ENCODE results near the gene TLR9. TPM values are rescaled to one million over a fixed set of nuclear protein-coding genes. Genes with fewer than 3 reads are reported as not detected.
A peak's percentile ranks its signal among the peaks of the same experiment; 100 is the strongest.

TLR9 gene
- total and polyA plus RNA-seq, 9 of the 15 experiments (the other 6 are each of a cell fraction or from before 2014, with no cell fraction given), result not detected

DNA sequence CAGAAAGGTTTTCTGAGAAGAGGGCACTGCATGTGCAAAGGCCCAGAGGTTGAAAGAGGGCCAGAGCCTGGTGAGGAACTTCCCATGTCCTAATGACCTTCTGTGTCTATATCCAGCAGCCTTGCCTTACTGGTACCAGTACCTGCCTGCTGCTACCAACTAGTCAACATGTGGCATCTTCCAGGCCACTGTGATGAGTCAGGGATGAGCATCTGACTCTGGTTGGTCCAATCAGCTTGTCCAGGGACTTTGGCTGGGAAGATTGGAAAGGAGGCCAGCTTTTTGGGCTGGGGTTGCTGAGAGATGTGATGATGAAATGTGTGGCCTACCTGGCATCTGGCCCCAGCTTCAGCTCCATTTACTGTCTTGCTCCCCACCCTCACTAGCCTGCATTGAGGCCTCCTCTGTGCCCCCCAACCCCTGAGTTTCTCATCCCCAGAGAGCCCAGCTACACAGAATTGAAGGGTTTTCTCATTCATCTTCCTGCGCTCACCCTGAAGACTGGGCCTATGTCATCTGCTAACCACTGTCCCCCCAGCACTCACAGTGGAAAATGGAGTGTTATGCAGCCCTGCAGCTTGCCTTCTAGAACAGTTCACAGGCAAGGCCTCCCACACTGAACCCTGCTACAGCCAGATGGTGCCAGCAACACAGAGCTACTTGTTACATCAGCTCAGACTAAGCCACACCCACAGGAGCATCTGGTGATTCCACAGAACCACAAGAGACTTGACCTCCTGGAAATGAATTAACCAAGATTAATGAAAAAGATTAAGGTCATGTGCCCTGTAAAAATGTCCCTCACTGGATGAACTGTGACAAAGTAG, 14.8 kb upstream of the TLR9 start (continued):
- TF ChIP-seq, protein P1, sequence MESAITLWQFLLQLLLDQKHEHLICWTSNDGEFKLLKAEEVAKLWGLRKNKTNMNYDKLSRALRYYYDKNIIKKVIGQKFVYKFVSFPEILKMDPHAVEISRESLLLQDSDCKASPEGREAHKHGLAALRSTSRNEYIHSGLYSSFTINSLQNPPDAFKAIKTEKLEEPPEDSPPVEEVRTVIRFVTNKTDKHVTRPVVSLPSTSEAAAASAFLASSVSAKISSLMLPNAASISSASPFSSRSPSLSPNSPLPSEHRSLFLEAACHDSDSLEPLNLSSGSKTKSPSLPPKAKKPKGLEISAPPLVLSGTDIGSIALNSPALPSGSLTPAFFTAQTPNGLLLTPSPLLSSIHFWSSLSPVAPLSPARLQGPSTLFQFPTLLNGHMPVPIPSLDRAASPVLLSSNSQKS (CRISPR knock-in tag; IDR thresholded peaks at IDR 0.05), result no peak
- 0 out of 2 replicates have a peak, but pooled peaks have one; percentile 15 for TF ChIP-seq ETV5 (CRISPR knock-in tag; IDR thresholded peaks at IDR 0.05; ENCODE audit: low read depth)
- TF ChIP-seq ZBTB17 (CRISPR knock-in tag; IDR thresholded peaks at IDR 0.05), result no peak
- TF ChIP-seq, protein P2, sequence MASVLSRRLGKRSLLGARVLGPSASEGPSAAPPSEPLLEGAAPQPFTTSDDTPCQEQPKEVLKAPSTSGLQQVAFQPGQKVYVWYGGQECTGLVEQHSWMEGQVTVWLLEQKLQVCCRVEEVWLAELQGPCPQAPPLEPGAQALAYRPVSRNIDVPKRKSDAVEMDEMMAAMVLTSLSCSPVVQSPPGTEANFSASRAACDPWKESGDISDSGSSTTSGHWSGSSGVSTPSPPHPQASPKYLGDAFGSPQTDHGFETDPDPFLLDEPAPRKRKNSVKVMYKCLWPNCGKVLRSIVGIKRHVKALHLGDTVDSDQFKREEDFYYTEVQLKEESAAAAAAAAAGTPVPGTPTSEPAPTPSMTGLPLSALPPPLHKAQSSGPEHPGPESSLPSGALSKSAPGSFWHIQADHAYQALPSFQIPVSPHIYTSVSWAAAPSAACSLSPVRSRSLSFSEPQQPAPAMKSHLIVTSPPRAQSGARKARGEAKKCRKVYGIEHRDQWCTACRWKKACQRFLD (CRISPR knock-in tag; IDR thresholded peaks at IDR 0.05), result no peak
- no peak for TF ChIP-seq KDM5B (IDR thresholded peaks at IDR 0.05; ENCODE audit: insufficient replicate concordance, low read depth, low read length)
- no peak for TF ChIP-seq ZNF445 (CRISPR knock-in tag; IDR thresholded peaks at IDR 0.05; ENCODE audit: low read depth)
- TF ChIP-seq CAMTA2 (CRISPR knock-in tag; conservative IDR thresholded peaks at IDR 0.05), result no peak
- TF ChIP-seq, protein P3, sequence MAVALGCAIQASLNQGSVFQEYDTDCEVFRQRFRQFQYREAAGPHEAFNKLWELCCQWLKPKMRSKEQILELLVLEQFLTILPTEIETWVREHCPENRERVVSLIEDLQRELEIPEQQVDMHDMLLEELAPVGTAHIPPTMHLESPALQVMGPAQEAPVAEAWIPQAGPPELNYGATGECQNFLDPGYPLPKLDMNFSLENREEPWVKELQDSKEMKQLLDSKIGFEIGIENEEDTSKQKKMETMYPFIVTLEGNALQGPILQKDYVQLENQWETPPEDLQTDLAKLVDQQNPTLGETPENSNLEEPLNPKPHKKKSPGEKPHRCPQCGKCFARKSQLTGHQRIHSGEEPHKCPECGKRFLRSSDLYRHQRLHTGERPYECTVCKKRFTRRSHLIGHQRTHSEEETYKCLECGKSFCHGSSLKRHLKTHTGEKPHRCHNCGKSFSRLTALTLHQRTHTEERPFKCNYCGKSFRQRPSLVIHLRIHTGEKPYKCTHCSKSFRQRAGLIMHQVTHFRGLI (CRISPR knock-in tag; IDR thresholded peaks at IDR 0.05), result no peak
- no peak for TF ChIP-seq FOXA3 (CRISPR knock-in tag; conservative IDR thresholded peaks at IDR 0.05 in 1 of 2, IDR thresholded peaks at IDR 0.05 in 1 of 2)
- TF ChIP-seq, protein P4, sequence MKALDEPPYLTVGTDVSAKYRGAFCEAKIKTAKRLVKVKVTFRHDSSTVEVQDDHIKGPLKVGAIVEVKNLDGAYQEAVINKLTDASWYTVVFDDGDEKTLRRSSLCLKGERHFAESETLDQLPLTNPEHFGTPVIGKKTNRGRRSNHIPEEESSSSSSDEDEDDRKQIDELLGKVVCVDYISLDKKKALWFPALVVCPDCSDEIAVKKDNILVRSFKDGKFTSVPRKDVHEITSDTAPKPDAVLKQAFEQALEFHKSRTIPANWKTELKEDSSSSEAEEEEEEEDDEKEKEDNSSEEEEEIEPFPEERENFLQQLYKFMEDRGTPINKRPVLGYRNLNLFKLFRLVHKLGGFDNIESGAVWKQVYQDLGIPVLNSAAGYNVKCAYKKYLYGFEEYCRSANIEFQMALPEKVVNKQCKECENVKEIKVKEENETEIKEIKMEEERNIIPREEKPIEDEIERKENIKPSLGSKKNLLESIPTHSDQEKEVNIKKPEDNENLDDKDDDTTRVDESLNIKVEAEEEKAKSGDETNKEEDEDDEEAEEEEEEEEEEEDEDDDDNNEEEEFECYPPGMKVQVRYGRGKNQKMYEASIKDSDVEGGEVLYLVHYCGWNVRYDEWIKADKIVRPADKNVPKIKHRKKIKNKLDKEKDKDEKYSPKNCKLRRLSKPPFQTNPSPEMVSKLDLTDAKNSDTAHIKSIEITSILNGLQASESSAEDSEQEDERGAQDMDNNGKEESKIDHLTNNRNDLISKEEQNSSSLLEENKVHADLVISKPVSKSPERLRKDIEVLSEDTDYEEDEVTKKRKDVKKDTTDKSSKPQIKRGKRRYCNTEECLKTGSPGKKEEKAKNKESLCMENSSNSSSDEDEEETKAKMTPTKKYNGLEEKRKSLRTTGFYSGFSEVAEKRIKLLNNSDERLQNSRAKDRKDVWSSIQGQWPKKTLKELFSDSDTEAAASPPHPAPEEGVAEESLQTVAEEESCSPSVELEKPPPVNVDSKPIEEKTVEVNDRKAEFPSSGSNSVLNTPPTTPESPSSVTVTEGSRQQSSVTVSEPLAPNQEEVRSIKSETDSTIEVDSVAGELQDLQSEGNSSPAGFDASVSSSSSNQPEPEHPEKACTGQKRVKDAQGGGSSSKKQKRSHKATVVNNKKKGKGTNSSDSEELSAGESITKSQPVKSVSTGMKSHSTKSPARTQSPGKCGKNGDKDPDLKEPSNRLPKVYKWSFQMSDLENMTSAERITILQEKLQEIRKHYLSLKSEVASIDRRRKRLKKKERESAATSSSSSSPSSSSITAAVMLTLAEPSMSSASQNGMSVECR (CRISPR knock-in tag; IDR thresholded peaks at IDR 0.05), result no peak
- TF ChIP-seq, protein P5, sequence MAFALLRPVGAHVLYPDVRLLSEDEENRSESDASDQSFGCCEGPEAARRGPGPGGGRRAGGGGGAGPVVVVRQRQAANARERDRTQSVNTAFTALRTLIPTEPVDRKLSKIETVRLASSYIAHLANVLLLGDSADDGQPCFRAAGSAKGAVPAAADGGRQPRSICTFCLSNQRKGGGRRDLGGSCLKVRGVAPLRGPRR (CRISPR knock-in tag; IDR thresholded peaks at IDR 0.05), result no peak
- TF ChIP-seq RCOR1 (IDR thresholded peaks at IDR 0.05; ENCODE audit: borderline replicate concordance in 1 of 2, low read depth in 2 of 2, low read length in 2 of 2), result peak in 1 of 2 experiments; percentile 69; a peak in 2 of 4 replicates
- no peak for TF ChIP-seq NCOA6 (IDR thresholded peaks at IDR 0.05)
- TF ChIP-seq EP400 (IDR thresholded peaks at IDR 0.05), result peak; percentile 86
- no peak for TF ChIP-seq U2AF1 (optimal IDR thresholded peaks at IDR 0.05; ENCODE audit: low read depth, low read length)
- no peak for TF ChIP-seq HIVEP1 (CRISPR knock-in tag; IDR thresholded peaks at IDR 0.05)
- TF ChIP-seq ELF4 (CRISPR knock-in tag; IDR thresholded peaks at IDR 0.05), result no peak

All from K562 (cell line).